Loucy (cell line): ENCODE measurements around the gene CHD6.

Experiments
- H2AFZ ChIP-seq: fragments of 200-600 bp; sonication (generic); 2 replicates; pipeline ENCODE4 v1.6.0; 2016; ENCODE audit warnings: antibody characterized with exemption, mild to moderate bottlenecking, low read length, moderate library complexity
- H3F3A ChIP-seq: fragments of 200-600 bp; 2 replicates; pipeline ENCODE4 v1.6.0; 2016; ENCODE audit warnings: antibody characterized with exemption, low read depth, mild to moderate bottlenecking
- H3K27me3 ChIP-seq: fragments of 200-600 bp; sonication (generic); 2 replicates; pipeline ENCODE4 v1.6.1; 2014; ENCODE audit warnings: low read length, mild to moderate bottlenecking; ENCODE audit not compliant: insufficient read depth, poor library complexity, severe bottlenecking
- H3K36me3 ChIP-seq: fragments of 200-600 bp; sonication (generic); 2 replicates; pipeline ENCODE4 v1.6.1; 2016; ENCODE audit warnings: low read length; ENCODE audit not compliant: insufficient read depth
- H3K4me1 ChIP-seq: fragments of 200-600 bp; sonication (generic); 2 replicates; pipeline ENCODE4 v1.5.1; 2014; ENCODE audit warnings: low read length, mild to moderate bottlenecking; ENCODE audit not compliant: insufficient read depth, poor library complexity, severe bottlenecking
- H3K4me2 ChIP-seq: fragments of 200-600 bp; sonication (generic); 2 replicates; pipeline ENCODE4 v1.6.0; 2014; ENCODE audit warnings: antibody characterized with exemption, low read length, low read depth, mild to moderate bottlenecking; ENCODE audit not compliant: poor library complexity, severe bottlenecking
- H3K4me3 ChIP-seq: fragments of 200-600 bp; sonication (generic); 2 replicates; pipeline ENCODE4 v1.5.1; 2014; ENCODE audit warnings: low read length, mild to moderate bottlenecking, mixed read lengths; ENCODE audit not compliant: poor library complexity, severe bottlenecking
- H3K79me2 ChIP-seq: fragments of 200-600 bp; sonication (generic); 2 replicates; pipeline ENCODE4 v1.6.1; 2014; ENCODE audit warnings: low read length; ENCODE audit not compliant: insufficient read depth
- H3K9ac ChIP-seq: fragments of 200-600 bp; sonication (generic); 2 replicates; pipeline ENCODE4 v1.6.0; 2014; ENCODE audit warnings: mild to moderate bottlenecking, low read depth, low read length, moderate library complexity; ENCODE audit not compliant: poor library complexity, severe bottlenecking
- H3K9me2 ChIP-seq: fragments of 200-600 bp; sonication (generic); replicated peaks from 2 replicates; pipeline ENCODE4 v1.6.1; 2016; ENCODE audit warnings: low read depth, low read length, mixed read lengths
- H3K9me3 ChIP-seq: fragments of 200-600 bp; sonication (generic); 2 replicates; pipeline ENCODE4 v1.6.1; 2014; ENCODE audit warnings: mild to moderate bottlenecking, antibody characterized with exemption, low read length, low read depth; ENCODE audit not compliant: insufficient read depth
- H4K20me1 ChIP-seq: fragments of 200-600 bp; sonication (generic); 2 replicates; pipeline ENCODE4 v1.6.0; 2014; ENCODE audit warnings: antibody characterized with exemption, low read length, mild to moderate bottlenecking; ENCODE audit not compliant: insufficient read depth, poor library complexity, severe bottlenecking
- CTCF ChIP-seq: fragments of 200-600 bp; sonication (generic); conservative IDR thresholded peaks from 2 replicates; pipeline ENCODE4 v1.5.1; 2014; ENCODE audit warnings: mild to moderate bottlenecking, antibody characterized with exemption, low read length
- EZH2phosphoT487 ChIP-seq: fragments of 200-600 bp; IDR thresholded peaks from 2 replicates; pipeline ENCODE4 v1.6.1; 2018; ENCODE audit warnings: antibody characterized with exemption, mild to moderate bottlenecking, moderate library complexity, borderline replicate concordance

CHD6 gene

GRCh38 chr20:41433203-41433602 lies 185.0 kb downstream of the CHD6 start:
- no peak overlapping the region for H2AFZ ChIP-seq
- peaks cover 16% of the 10 kb centered on the region for H3K4me1 ChIP-seq
- no peak overlapping the region for H3K4me3 ChIP-seq
- H3K79me2 ChIP-seq = no peaks in the 10 kb centered on the region
- peaks cover 4% of the 10 kb centered on the region; the same call in 1 of the 2 replicates for H3K9me3 ChIP-seq
- peaks cover 37% of the 10 kb centered on the region for H3K36me3 ChIP-seq
- TF ChIP-seq CTCF = no peak
- no peak for TF ChIP-seq EZH2phosphoT487
- H3K27me3 ChIP-seq = no peaks in the 10 kb centered on the region
- no peak overlapping the region for H3K9ac ChIP-seq
- H3F3A ChIP-seq = no peaks in the 10 kb centered on the region
- H3K4me2 ChIP-seq = no peak overlapping the region
- no peaks in the 10 kb centered on the region for H4K20me1 ChIP-seq
- no peaks in the 10 kb centered on the region for H3K9me2 ChIP-seq

- H3K9me2 ChIP-seq = no peaks in the 10 kb centered on the region
- no peaks in the 10 kb centered on the region for H3K27me3 ChIP-seq
- no peaks in the 10 kb centered on the region for H3F3A ChIP-seq
- no peaks in the 10 kb centered on the region for H4K20me1 ChIP-seq
- no peak for TF ChIP-seq EZH2phosphoT487
- TF ChIP-seq CTCF = no peak
- no peak overlapping the region for H3K9ac ChIP-seq
- H3K4me2 ChIP-seq = no peak overlapping the region
- no peak overlapping the region for H2AFZ ChIP-seq
- peaks cover 4% of the 10 kb centered on the region; the same call in 1 of the 2 replicates for H3K9me3 ChIP-seq
- H3K79me2 ChIP-seq = no peaks in the 10 kb centered on the region
- peaks cover 37% of the 10 kb centered on the region for H3K36me3 ChIP-seq
- peaks cover 21% of the 10 kb centered on the region for H3K4me1 ChIP-seq
- no peak overlapping the region for H3K4me3 ChIP-seq
Observed at GRCh38 chr20:41432746-41433145, 185.4 kb downstream of the CHD6 start.

GRCh38 chr20:41428285-41428684 lies 189.9 kb downstream of the CHD6 start:
- Histone ChIP-seq H3K4me2 (no peak overlapping the region), H3K4me3 (no peak overlapping the region), H4K20me1 (no peaks in the 10 kb centered on the region), H2AFZ (no peak overlapping the region), H3K9me2 (no peaks in the 10 kb centered on the region), H3K79me2 (no peaks in the 10 kb centered on the region), H3K27me3 (no peaks in the 10 kb centered on the region), H3K4me1 (peaks cover 41% of the 10 kb centered on the region), H3K36me3 (peaks cover 42% of the 10 kb centered on the region), H3K9ac (no peak overlapping the region), H3F3A (0 out of 2 replicates have a peak, but pooled peaks cover 6% of the 10 kb centered on the region), H3K9me3 (no peaks in the 10 kb centered on the region)
- TF ChIP-seq EZH2phosphoT487 = no peak
- TF ChIP-seq CTCF = no peak
